Ovary (tissue), 9 donors: ENCODE measurements around the gene PODXL2. TPM values are rescaled to one million over a fixed set of nuclear protein-coding genes. Genes with fewer than 3 reads are reported as not detected.

ENCODE experiments used
- DNase-seq, 5 donors: peaks; one replicate each; pipeline ENCODE4 v3.0.0-alpha.2; 2019 to 2020
- H3K27ac ChIP-seq, 2 donors: fragments of 200-600 bp; one replicate each; pipeline versions ENCODE4 v1.5.1 to v1.8.0; 2019 to 2022
- H3K27me3 ChIP-seq: fragments of 200-600 bp; one replicate; pipeline ENCODE4 v1.8.0; 2022
- H3K36me3 ChIP-seq: fragments of 200-600 bp; sonication (generic); one replicate; pipeline ENCODE4 v1.5.1; 2019
- H3K4me1 ChIP-seq: one replicate; pipeline ENCODE4 v1.8.1; 2013; ENCODE audit warnings: mild to moderate bottlenecking, moderate library complexity; ENCODE audit not compliant: insufficient read depth
- H3K4me3 ChIP-seq: fragments of 200-600 bp; sonication (generic); one replicate; pipeline ENCODE4 v1.5.1; 2017
- H3K9me3 ChIP-seq, 2 donors: fragments of 200-600 bp in 1 of 2; sonication (generic) in 1 of 2; one replicate each; pipeline versions ENCODE4 v1.5.1 to v1.8.1; 2013 to 2019; ENCODE audit warnings: mild to moderate bottlenecking in 1 of 2, moderate library complexity in 1 of 2
- EP300 ChIP-seq: sonication (generic); formaldehyde crosslinking; IDR thresholded peaks from one replicate; pipeline ENCODE4 v1.6.1; 2017; ENCODE audit warnings: antibody characterized with exemption
- POLR2A ChIP-seq: fragments of 450-650 bp; IDR thresholded peaks from one replicate; pipeline ENCODE4 v1.6.1; 2017; ENCODE audit warnings: antibody characterized with exemption, mild to moderate bottlenecking, moderate library complexity
- WGBS, 3 donors: extraction: QIAGEN DNeasy Blood & Tissue Kit in 1 of 3; methylation state at CpG; one replicate each; pipeline versions ENCODE4 v1.1.5 to v1.1.7; 2013 to 2017; 5-methylcytosine and 5-hydroxymethylcytosine counted together
- intact Hi-C, 4 donors: fragments of 100-400 bp; cut with DNase I; formaldehyde crosslinking; loops; one replicate each; pipeline versions ENCODE4 v1.11.0 to v1.15.1; 2022 to 2023
- polyA plus RNA-seq, 2 donors: library from polyadenylated mRNA; stranded (reverse); fragments of 200-250 nt in 1 of 2; fragments of 350-450 nt in 1 of 2; fragmentation: Illumina TruSeq in 1 of 2; extraction: RNeasy Lipid Tissue Mini Kit (QIAGEN cat#74804) in 1 of 2; gene quantifications; one replicate each; pipeline ENCODE4 v1.2.3, GENCODE V29; 2013 to 2014
- total RNA-seq, 7 donors: library from RNA; depleted of rRNA in 2 of 7; stranded (reverse); fragments of >200 nt in 2 of 7; fragmentation: NEBNext Ultra II Directional in 3 of 7; extraction: Animal tissue kit (Norgen Biotek cat#: 25700) in 3 of 7; gene quantifications; one replicate each; pipeline versions ENCODE4 v1.1.0 to v1.2.4, GENCODE V29; 2016 to 2023
- TF ChIP-seq, protein P1 (sequence below), 3 donors: fragments of 450-650 bp in 2 of 3; fragments of 200-600 bp in 1 of 3; IDR thresholded peaks; one replicate each; pipeline versions ENCODE4 v1.5.1 to v1.8.0; 2016 to 2022; ENCODE audit warnings: antibody characterized with exemption in 3 of 3, mild to moderate bottlenecking in 1 of 3
- donor health status: DM: no; HTN: no; CAD: no; lungs with moderate emphysema.
- donor health status: DM: no; HTN: no; CAD: no.
- donor health status: Bipolar disorder and iron deficiency.
- donor health status: DM: yes; HTN: yes; CAD: no.
- donor health status: DM: no; HTN: no; CAD: no.
- donor health status: DM: yes; HTN: yes; CAD: no.

The PODXL2 gene
- total and polyA plus RNA-seq, 9 donors: 5.3 to 14.3 (median 8.9) TPM

DNA sequence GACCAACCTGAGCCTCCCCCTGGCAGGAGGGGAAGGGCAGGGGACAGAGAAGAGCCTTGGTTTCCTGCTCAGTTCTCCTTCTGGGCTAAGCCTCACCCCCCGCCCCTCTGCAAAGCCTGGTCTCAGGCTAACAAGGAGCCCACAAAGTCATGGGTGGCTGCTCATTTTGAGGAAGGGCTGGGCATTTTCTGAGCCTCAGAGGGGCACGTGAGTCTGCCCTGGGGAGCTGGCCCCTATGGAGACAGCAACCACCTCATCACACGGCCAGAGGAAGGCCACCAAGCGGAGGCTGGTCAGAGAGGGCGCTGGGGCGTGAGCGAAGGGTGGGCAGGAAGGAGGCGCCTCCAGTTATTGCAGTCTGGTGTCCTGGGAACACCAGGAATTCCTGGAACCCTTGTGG, 62.5 kb downstream of the PODXL2 start:
- DNase-seq: peak in 1 of 5 donors; percentile 6
- H3K9me3 ChIP-seq: no peaks in the 10 kb centered on the region
- peaks cover 2% of the 10 kb centered on the region for H3K4me1 ChIP-seq
- no peak overlapping the region for H3K27ac ChIP-seq
- no peaks in the 10 kb centered on the region for H3K36me3 ChIP-seq
- WGBS, 3 donors: 91 to 93% (median 92%) methylated on average over 8 of the region's 8 CpGs
- no peak for TF ChIP-seq EP300
- TF ChIP-seq, protein P1, sequence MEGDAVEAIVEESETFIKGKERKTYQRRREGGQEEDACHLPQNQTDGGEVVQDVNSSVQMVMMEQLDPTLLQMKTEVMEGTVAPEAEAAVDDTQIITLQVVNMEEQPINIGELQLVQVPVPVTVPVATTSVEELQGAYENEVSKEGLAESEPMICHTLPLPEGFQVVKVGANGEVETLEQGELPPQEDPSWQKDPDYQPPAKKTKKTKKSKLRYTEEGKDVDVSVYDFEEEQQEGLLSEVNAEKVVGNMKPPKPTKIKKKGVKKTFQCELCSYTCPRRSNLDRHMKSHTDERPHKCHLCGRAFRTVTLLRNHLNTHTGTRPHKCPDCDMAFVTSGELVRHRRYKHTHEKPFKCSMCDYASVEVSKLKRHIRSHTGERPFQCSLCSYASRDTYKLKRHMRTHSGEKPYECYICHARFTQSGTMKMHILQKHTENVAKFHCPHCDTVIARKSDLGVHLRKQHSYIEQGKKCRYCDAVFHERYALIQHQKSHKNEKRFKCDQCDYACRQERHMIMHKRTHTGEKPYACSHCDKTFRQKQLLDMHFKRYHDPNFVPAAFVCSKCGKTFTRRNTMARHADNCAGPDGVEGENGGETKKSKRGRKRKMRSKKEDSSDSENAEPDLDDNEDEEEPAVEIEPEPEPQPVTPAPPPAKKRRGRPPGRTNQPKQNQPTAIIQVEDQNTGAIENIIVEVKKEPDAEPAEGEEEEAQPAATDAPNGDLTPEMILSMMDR (IDR thresholded peaks at IDR 0.05): no peak
- no peak for TF ChIP-seq POLR2A
- intact Hi-C loops: no loop called here
- H3K4me3 ChIP-seq: no peak overlapping the region
- H3K27me3 ChIP-seq: no peaks in the 10 kb centered on the region

DNA sequence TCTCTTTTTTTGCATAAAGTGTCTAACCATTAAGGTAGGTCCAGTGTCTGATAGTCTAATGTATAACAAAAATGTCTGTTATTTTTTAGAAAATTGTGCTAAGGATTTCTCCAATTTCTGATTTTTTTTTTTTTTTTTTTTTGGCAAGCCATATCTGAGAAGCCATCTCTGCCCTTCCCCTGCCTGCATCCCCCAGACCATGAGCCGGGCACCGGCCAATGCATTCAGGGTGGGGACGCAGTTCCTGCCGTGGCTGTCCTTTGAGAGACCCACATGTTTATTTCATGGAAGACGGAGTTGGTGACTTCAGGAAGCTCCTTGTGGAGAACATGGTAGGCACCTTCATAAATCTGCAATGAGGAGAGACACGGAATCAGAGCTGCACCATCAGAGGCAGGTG, 63.0 kb downstream of the PODXL2 start:
- TF ChIP-seq, protein P1 (IDR thresholded peaks at IDR 0.05): no peak
- no peak for TF ChIP-seq EP300
- no peak for TF ChIP-seq POLR2A
- Histone ChIP-seq H3K36me3 (no peaks in the 10 kb centered on the region), H3K4me3 (no peak overlapping the region), H3K27ac (no peak overlapping the region), H3K4me1 (peaks cover 5% of the 10 kb centered on the region), H3K27me3 (no peaks in the 10 kb centered on the region), H3K9me3 (no peaks in the 10 kb centered on the region)
- intact Hi-C loops: no loop called here
- DNase-seq: peak in 1 of 5 donors; percentile 9
- 94 to 95% (median 95%) methylated on average over 6 of the region's 6 CpGs for WGBS, 3 donors

DNA sequence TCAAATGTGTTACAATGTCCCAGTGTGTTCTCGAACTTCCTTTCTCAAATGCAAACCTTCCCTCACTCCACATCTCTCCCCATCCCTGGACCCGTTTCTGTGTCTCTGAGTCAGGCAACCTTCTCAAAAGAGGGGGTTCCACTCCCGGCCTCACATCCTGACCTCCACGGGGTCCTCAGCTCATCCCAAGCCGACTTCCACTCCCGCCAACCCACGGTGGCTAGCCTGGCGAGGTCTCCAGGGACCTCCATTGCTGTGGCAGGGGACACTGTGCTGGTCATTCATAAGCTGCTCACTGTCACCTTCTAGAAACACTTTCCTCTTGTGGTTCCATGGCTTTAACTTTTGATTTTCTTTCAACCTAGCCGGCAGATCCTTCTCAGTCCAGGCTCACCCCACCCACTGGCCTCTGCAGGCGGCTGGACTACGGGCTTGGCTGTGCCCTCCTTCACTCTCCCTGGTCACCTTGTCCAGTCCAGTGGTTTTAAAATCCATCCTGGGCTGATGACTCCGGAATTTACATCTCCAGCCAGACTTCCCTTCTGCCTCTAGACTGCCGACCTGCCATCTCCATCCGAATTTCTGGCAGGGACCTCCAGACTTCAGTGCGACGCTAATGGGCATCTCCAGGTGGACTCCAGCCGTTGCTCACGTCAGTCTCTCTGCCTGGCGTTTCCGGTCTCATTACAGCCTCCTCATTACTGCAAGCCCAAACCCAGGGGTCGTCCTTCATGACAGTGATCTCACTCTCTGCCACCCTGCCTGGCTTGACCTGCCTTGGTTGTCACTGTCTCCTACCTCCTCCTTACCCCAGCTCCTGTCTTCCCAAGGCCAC, 63.7 kb downstream of the PODXL2 start:
- TF ChIP-seq EP300 (no peak), POLR2A (no peak)
- TF ChIP-seq, protein P1 (IDR thresholded peaks at IDR 0.05): no peak
- peaks cover 8% of the 10 kb centered on the region for H3K4me1 ChIP-seq
- H3K4me3 ChIP-seq: no peak overlapping the region
- WGBS, 3 donors: 89 to 90% (median 90%) methylated on average over 21 of the region's 21 CpGs
- DNase-seq: peak in 1 of 5 donors; percentile 2
- no peak overlapping the region for H3K27ac ChIP-seq
- no peaks in the 10 kb centered on the region for H3K36me3 ChIP-seq
- H3K27me3 ChIP-seq: no peaks in the 10 kb centered on the region
- intact Hi-C loops: no loop called here
- H3K9me3 ChIP-seq: no peaks in the 10 kb centered on the region

DNA sequence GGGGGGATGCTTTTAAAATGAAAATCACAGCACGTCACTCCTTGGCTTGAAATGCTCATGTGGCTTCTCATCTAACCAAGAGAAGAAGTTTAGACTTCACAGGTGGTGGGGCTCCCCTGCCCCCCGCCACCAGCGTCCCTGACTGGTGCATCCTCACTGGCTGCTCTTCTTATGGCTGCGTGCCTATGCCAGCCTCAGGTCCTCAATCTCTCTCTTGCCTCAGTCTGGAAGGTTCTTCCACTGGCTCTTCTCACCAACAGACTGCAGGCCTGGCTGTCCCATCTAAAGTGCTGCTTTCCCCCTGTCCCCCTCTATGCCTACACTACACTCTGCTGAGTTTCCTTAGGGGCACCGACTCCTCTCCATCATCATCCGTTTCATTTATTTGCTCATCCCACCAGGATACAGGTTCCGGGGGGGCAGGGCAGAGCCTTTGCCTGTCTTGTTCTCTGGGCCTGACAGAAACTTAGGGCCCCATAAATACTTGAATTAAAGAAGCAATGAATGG, 64.4 kb downstream of the PODXL2 start:
- H3K4me1 ChIP-seq: peaks cover 12% of the 10 kb centered on the region
- intact Hi-C loops: no loop called here

More for the DNA sequence above, 64.4 kb downstream of the PODXL2 start:
- no peak overlapping the region for H3K4me3 ChIP-seq
- 81 to 91% (median 88%) methylated on average over 7 of the region's 7 CpGs for WGBS, 3 donors
- DNase-seq: peak in 1 of 5 donors; percentile 2
- no peaks in the 10 kb centered on the region for H3K36me3 ChIP-seq
- no peaks in the 10 kb centered on the region for H3K9me3 ChIP-seq
- H3K27ac ChIP-seq: no peak overlapping the region
- TF ChIP-seq EP300: no peak
- TF ChIP-seq, protein P1 (IDR thresholded peaks at IDR 0.05): no peak
- TF ChIP-seq POLR2A: no peak
- no peaks in the 10 kb centered on the region for H3K27me3 ChIP-seq
